Stimulated activated CD8-positive, alpha-beta memory T cell treated with anti-CD3 and anti-CD28 coated beads, Interleukin-15, amount 100 ng/mL, for 1 hour (primary cell): ENCODE data around the gene ISM1.

Experiments used
- DNase-seq: peaks from one replicate; pipeline ENCODE4 v3.0.0-alpha.2; 2020; ENCODE audit warnings: low read depth

The ISM1 gene

DNA sequence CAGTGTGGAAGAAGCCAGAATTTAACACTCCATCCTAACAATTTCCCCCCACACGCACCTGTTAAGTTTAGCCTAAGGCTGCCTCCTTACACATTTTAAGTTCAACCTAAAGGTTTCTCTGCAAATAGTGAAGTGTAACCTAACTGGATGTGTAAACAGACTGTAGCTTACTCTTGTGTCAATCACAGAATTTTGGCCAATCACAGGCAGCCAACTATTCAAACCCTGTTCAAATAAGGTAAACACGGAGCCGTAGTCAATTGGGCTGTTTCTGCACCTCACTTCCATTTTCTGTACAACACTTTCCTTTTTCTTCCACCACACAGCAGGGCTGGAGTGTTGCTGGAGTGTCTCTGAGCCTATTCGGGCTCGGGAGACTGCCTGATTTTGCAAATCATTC, 92.1 kb downstream of the ISM1 start:
- no peak for DNase-seq

DNA sequence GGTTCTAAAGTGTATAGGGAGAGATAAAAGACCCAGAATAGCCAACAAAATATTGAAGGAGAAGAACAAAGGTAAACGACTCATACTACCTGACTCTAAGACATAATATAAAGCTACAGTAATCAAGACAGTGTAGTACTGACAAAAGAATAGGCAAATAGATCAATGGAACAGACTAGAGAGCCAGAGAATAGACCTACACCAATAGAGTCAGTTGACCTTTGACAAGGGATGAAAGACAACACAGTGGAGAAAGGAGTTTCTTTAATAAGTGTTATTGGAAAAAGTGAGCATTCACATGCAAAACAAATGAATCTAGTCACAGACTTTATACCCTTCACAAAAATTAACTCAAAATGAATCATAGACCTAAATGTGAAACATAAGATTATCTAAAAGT, 96.4 kb downstream of the ISM1 start:
- DNase-seq = no peak

DNA sequence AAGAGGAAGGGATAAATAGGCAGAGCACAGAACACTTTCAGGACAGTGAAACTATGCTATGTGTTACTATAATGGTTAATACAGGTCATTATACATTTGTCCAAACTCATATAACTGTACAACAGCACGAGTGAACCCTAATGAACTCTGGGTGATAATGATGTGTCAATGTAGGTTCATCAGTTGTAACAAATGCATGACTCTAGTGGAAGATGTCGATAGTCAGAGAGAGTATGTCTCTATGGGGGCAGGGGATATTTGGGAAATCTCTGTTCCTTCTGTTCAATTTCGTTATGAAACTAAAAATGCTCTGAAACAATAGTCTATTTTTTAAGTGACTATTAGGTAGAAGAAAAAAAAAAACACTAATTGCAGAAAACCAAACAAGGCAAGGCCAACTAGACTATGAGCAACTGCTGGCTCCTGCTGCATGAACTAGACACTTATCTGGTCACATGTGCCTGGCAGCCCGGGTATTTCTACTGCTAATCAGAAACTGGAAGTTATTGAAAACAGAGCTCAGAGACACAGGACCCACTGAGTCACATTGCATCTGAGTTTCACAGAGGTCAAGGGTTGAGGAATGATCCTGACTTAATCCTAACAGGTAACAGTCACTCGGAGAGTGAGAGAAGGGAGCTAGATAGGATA, 97.9 kb downstream of the ISM1 start:
- DNase-seq = no peak

DNA sequence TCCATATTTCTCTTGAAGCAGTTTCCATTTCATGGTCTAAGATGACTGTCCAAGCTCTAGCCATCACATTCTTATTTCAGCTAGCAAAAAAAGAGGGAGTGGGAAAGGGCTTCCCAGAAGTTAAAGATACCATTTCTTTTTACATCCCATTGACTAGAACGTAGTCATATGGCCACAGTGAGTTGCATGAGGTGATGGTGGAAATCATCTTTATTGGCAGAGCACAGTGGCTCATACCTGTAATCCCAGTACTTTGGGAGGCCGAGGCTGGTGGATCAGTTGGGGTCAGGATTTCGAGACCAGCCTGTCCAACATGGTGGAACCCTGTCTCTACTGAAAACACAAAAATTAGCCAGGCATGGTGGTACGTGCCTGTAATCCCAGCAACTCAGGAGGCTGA, 99.6 kb downstream of the ISM1 start:
- no peak for DNase-seq

DNA sequence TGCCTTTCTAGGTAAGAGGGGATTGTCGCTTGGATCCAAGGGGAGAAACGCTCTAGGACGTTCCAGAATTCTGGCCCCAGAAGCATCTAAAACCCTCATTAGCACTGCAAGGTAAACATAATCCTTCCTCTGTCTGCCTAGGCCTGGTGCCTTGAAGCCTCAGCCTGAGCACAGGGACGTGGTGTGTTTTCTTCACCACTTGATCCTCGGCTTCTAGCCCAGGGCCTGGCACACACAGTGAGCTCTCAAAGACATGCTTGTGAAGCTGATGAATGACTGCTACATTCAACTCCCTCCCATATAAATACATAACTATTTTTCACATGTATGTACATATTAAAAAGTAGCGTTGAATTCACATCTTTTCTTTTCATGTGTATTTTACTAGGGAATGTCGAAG, 100.3 kb downstream of the ISM1 start:
- no peak for DNase-seq

DNA sequence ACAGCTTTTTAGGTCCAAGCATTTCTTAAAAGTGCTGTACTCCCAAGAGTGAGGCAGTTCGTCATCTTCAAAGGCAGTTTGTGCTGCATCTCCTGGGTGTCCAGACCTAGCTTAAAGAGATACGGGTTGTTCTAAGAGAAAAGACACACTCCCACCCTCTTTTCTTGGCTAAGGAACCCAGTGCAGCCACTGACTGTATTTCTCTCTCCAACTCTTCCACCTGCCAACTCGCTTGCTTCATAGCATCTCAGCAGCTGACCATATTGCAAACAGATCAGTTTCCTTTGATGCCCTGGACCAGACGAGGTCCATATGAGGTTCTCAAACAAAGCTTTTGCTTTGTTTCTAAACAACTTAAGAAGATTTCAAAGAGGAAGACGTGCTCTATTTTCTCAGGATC, 101.1 kb downstream of the ISM1 start:
- no peak for DNase-seq

DNA sequence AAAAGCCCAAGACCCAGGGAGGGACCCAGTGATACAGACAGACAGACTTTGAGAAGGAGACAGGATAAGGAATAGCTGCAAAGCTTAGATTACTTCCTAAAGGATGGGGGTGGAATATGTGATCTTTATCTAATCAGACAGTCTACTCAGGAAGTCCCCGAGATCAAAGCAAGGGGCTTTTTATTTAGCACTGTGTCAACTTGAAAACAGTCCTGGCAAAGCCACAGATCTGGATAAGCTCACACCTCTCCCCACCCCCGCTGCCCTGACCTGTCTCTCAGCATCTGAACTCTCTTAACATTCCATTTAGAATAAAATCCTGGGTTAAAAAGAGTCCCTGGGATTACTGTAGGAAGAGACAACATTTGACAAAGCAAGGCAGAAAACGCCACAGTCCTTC, 101.5 kb downstream of the ISM1 start:
- no peak for DNase-seq

DNA sequence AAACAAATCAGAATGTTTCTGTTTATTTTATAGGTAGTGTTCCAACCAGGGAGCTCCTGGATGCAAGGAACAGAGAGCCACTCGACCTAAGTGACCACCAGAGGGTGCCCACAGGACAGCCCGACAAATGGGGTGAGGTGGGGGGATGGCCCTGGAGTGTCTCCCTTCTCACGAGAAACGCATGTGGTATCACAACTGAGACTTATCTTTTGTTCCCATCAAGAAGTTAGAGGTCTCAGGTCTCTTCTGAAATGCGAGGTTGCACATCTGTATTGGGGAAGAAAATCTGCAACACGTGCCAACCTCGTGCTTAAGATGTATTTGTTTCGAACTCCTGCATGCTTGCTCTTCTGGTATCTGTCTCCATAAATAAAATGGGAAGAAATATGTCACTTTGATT, 104.0 kb downstream of the ISM1 start:
- DNase-seq = no peak

DNA sequence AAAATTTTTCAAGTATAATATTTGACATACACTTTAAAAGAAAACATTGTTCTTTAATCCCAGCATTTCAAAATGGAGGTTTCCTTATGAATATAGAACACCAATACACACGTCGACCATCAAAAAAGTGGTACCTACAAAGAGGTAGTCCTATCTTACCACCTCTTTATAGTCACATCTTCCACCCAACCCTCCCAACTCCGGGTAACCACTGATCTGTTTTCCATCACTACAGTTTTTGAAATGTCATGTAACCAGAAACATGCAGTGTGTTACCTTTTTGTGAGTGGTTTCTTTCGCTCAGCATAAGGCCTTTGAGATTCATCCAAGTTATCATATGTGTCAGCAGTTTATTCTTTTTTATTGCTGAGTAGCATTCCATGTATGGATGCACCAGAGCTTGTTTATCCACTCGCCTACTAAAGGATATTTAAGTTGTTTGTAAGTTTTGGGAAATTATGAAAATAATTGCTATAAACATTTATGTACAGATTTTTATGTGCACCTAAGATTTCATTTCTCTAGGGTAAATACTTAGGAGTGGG, 104.8 kb downstream of the ISM1 start:
- no peak for DNase-seq

DNA sequence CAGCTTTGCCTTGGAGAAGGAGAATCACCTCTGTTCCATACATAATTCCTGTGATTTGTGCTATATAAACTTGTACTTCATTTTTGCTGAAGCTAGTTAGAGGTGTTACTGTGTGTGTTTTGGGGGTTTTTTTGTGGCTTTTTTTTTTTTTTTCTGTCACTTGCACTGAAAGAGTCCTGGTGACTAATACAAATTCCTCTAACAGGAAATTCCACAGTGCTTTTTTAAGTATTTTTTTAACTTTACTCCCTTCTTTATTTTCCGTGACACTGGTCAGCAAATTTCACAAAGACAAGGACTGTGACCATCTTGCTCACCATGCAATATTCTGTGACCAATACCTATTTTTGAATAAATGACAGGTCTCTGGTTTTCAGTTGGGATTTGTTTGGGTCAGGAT, 110.5 kb downstream of the ISM1 start:
- DNase-seq = no peak

DNA sequence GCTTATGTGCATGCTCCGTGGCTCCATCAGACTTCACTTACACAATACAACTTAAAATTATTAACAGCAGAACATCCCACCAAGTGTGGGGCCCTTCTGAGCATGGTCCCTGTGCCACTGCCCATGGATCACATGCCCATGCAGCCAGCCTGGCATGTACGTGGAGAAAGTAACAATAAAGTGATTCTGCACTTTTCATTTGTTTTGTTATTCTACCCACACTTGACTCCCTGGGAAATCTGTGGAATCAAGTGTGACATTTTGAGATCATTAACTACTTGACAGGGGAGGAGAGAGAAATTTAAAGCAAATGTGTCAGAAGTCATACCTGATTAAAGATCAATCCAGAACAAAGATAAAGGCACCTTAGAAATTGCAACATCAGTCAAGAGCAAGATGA, 112.0 kb downstream of the ISM1 start:
- DNase-seq = no peak

DNA sequence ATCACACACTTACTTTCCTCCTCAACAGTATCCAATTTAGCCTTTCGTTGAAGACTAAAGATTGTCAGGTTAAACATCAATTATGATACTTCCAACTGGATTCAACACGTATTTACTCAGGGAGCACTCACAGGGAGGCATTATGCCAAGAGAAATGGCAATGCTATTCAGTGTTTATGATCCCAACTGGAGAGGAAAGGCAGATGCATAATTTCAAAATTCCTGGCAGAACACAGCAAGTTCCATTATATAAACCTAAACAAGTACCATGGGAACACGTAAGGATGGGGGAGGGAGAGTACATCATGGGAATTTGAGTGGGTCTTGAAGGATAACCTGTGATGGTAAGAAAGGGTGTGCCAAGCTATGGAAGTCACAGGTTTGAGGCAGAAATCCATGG, 112.7 kb downstream of the ISM1 start:
- DNase-seq = no peak

DNA sequence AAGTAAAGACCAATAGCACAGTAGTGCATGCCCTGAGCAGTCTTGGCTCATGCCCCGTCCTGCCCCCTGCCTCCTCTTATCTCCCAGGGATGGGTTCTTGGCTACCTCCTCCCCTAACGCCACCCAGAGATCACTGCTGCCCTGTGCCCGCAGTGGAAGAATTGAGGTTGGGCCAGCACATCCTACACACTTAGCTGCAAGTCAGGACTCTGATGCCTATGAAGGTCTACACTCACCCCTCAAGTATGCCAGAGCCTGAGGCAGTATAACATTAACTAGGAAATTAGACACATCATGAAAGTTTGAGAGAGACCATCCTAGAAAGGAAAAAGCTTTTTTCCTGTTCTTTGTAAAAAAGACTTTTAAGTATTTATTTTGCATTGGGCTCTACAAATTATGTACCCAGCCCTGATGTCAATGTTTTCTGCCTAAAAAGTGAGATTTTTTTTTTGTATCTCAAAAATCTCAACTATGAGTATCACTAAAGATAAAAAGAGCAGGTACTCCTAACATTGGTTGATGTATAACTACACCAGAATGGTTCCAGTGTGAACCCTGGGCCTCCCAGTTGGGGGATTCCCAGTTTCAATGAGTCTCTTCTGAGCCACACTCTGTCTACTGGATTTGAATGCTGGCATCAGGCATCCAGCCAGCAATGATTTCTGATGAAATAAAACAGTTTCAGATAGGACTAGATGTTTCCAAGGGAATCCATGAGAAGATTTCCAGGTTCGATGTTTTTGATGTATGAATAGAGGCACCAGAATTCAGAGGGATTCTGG, 115.4 kb downstream of the ISM1 start:
- no peak for DNase-seq

DNA sequence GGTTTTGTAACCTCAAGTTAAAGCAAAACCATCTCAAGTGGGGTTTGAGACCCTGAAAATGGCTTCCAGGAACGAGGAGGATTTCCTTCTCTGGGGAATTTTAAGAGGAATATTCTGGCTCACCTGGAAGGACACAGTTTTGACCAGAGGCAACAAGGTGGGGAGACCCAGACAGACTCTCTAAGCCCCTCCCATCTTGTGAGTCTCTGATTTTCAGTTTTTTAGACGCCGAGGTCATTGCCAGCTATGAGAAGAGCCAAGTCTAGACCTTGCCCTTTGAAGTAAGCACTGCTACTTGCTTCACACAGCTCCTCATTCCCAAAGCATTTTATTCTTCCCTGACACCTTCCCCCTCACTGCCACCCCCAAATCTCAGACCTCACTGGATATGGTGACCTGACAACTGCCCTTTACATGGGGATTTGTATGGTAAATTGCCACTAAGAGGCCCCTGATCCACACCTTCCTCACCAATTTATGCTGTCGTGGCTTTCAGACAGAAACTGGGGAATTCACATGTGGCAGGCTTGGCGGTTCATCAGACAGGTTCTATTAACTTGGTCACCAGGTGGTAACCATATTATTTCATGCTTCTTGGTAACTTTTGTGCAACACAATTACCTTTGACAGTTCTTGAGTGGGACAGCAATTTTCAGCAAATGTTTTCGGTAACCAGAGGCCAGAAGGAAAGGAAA, 116.2 kb downstream of the ISM1 start:
- DNase-seq = no peak

DNA sequence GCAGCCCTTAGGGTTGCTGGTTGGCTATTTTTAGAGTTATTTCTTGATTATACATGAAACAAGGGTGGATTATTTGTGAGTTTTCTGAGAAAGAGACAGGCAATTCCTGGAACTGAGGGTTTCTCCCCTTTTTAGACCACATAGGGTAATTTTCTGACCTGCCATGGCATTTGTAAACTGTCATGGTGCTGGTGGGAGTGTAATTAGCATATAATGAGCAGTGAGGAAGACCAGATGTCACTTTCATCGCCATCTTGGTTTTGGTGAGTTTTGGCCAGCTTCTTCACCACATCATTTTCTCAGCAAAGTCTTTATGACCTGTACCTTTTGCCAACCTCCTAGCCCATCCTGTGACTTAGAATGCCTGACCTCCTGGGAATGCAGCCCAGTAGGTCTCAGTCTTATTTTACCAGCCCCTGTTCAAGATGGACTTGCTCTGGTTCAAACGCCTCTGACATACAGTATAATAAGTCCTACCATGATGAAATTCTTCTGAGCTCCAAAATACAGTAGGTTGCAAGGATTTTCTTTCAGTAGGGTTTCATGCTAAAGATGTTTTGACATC, 117.1 kb downstream of the ISM1 start:
- no peak for DNase-seq

DNA sequence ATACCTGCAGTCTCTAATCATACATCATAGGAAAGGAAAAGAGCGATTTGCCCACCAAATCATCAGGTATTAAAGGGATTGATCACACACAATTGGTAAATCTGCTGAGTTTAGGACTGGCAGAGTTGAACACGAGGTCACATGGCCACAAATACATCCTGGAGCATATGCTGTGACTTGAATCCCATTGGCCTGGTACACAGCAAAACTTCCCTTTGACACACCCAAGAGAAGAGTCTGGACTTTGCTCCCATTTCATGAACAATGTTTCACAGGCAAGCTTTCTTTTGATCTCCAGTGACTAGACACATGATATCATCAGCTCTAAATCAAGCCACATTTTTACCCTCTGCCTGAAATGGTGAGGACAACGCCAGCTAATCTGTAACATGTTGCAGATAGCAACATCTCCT, 117.9 kb downstream of the ISM1 start:
- no peak for DNase-seq

DNA sequence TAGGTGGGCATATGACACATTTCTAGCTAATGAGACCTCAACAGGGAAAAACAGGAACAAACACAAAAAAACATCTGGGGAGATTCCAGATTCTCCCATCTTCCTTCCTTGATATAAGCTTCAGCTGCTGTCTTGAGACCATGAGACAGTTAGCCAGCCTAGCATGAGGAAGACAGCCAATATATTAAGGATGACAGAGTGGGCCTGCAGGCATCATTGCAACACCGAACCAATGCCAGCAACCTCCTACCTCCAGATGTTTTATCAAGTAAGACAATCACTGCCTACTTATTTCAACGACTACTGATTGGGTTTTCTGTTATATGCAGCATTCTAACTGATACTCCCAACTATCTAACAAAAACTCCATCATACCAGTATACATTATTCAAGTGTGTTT, 119.0 kb downstream of the ISM1 start:
- DNase-seq = no peak

DNA sequence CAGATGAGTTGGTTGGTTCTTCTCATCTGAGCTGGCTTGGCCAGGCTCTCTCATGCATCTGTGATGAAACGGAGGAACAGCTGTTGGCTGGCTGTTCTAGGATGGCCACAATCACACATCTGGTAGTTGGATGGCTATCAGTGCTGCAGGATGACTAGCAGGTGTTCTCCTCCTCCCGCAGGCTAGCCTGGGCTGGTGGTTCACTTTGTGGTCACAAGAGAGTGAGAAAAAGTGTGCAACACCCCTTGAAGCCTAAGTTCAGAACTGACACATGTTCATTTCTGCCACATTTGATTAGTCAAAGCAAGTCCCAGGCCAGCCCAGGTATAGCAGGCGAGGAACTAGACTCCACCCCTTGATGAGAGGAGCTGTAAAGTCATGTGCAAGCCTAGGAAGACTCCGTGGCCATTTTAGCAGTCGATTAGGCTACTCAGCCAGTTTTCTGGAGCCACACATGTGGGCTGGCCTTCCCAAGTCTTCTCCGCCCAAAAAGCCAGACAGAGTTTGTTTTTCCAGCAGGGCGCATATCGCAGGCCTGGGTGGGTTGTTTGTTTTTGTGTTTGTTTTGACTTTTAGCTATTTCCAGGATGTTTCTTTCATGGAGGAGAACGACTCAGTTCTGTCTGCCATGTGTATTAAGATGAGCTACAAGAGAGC, 120.8 kb downstream of the ISM1 start:
- no peak for DNase-seq

DNA sequence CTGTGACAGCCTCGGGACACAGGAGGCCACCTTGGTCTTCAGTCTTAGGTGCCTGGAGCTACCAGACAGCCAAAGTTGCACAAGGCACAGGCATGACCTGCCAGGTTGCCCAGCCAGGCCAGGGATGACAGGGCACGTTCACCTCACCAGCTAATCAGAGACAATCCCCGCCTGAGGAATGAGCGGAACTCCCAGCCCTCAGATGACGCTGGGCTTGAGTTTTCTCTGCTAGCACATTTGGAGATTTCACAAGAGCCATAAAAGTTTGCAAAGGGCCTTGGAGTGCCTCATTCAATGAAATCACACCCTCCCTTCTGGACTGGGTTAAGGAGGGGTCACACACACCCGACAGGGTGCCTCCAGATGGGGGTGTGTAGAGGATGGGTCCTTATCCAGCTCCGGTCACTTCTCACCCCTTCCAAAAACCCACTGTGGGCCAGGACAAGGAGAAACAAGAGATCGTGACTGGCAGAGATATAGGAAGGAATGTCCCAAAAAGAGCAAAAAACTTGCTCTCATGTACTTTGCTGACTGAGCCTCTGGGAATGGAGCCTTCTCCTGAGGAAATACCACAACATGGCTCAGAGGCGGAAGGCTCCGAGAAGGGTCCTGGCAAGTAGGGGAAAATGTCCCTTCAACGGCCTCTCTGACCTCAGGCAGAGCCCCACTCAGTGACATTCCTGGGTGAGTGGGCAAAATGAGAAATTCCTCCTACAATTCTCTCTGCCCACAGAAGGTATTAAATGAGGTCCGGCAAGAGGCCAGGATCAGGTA, 121.6 kb downstream of the ISM1 start:
- DNase-seq = no peak

DNA sequence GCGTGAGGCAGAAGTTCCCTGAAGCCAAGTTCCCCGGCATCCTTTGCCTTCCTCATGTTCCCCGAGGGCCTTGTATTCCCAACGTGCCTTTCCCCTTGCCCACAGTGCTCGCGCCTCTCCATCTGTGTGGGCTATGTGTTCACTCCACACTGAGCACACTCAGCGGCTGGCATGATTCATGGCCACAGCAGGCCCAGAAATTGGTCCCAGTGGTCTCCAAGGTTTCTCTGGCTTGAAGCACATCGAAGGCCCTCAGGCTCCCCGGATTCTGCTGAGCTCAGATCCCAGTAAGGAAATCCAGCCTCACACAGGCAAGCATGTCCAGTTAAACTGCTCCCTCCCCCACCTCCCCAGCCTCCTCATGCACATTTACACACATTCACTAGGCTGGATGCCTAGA, 123.6 kb downstream of the ISM1 start:
- DNase-seq = no peak
